GM18507 (cell line): ENCODE results near the gene CCDC74A.
"Not testable (repeated sequence)": the region's sequence is repeated elsewhere in the genome, so short reads cannot be mapped to it uniquely, and the experiment has no call there.

Experiments used
- DNase-seq: peaks from one replicate; pipeline ENCODE4 v3.0.0; 2011; ENCODE audit warnings: low read depth; ENCODE audit not compliant: insufficient read length; ENCODE audit errors: extremely low spot score
- FAIRE-seq: peaks from 2 replicates; lab custom pipeline; 2011; peaks lifted over from hg19 to GRCh38; lab: Jason Lieb, UNC

The CCDC74A gene

GRCh38 chr2:131521961-131522781 is 5.5 kb upstream of the CCDC74A start:
- FAIRE-seq, result no peak
- DNase-seq, result no peak

- DNase-seq, FAIRE-seq: not testable (repeated sequence)
Measured at GRCh38 chr2:131525256-131525655, 2.4 kb upstream of the CCDC74A start.

GRCh38 chr2:131528981-131529863 is 1.5 kb downstream of the CCDC74A start:
- not testable (repeated sequence) for DNase-seq
- peak; percentile 88 for FAIRE-seq

GRCh38 chr2:131529864-131530445 is 2.3 kb downstream of the CCDC74A start:
- DNase-seq, FAIRE-seq: not testable (repeated sequence)

GRCh38 chr2:131530626-131531344 is 3.1 kb downstream of the CCDC74A start:
- FAIRE-seq, result not testable (repeated sequence)

GRCh38 chr2:131531547-131532185 is 4.0 kb downstream of the CCDC74A start:
- FAIRE-seq, DNase-seq: not testable (repeated sequence)

More at GRCh38 chr2:131530626-131531344, 3.1 kb downstream of the CCDC74A start:
- not testable (repeated sequence) for DNase-seq

- not testable (repeated sequence) for DNase-seq
Measured at GRCh38 chr2:131532723-131533608, 5.3 kb downstream of the CCDC74A start.

GRCh38 chr2:131533609-131534316 is 6.1 kb downstream of the CCDC74A start:
- not testable (repeated sequence) for FAIRE-seq, DNase-seq

More at GRCh38 chr2:131532723-131533608, 5.3 kb downstream of the CCDC74A start:
- peak; percentile 53 for FAIRE-seq

GRCh38 chr2:131534317-131534672 is 6.6 kb downstream of the CCDC74A start:
- DNase-seq, FAIRE-seq: not testable (repeated sequence)

- not testable (repeated sequence) for DNase-seq, FAIRE-seq
Measured at GRCh38 chr2:131534965-131535364, 7.3 kb downstream of the CCDC74A start.

GRCh38 chr2:131535526-131535925 is 7.8 kb downstream of the CCDC74A start:
- no peak for DNase-seq
- FAIRE-seq, result no peak

GRCh38 chr2:131535951-131536826 is 8.5 kb downstream of the CCDC74A start:
- FAIRE-seq, DNase-seq: not testable (repeated sequence)

- DNase-seq, FAIRE-seq: not testable (repeated sequence)
Measured at GRCh38 chr2:131536841-131537240, 9.2 kb downstream of the CCDC74A start.

- not testable (repeated sequence) for DNase-seq, FAIRE-seq
Measured at GRCh38 chr2:131538856-131539255, 11.2 kb downstream of the CCDC74A start.

GRCh38 chr2:131542438-131543384 is 15.0 kb downstream of the CCDC74A start:
- DNase-seq (no peak), FAIRE-seq (no peak)
